ENCODE measurements around the gene PRR20G.

DNA sequence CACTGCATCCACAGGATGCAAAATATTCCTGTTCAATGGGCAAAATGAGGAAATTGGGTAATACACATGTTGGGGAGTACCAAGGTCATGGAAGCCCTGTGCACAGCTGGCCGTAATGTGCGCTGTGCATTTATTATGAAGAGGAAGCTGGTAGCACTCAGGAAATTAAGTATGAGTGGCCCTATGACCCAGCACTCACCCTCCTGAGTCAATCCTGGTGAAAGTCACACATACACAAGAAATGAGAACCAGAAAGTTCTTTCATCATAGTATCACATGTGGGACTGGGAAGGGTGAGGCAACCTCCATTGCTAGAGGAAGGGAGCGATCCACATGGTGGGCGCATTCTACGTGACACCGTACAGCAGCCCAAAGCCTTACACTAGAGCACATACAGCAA lies 11.4 kb upstream of the PRR20G start:
- TF ChIP-seq, protein P1, sequence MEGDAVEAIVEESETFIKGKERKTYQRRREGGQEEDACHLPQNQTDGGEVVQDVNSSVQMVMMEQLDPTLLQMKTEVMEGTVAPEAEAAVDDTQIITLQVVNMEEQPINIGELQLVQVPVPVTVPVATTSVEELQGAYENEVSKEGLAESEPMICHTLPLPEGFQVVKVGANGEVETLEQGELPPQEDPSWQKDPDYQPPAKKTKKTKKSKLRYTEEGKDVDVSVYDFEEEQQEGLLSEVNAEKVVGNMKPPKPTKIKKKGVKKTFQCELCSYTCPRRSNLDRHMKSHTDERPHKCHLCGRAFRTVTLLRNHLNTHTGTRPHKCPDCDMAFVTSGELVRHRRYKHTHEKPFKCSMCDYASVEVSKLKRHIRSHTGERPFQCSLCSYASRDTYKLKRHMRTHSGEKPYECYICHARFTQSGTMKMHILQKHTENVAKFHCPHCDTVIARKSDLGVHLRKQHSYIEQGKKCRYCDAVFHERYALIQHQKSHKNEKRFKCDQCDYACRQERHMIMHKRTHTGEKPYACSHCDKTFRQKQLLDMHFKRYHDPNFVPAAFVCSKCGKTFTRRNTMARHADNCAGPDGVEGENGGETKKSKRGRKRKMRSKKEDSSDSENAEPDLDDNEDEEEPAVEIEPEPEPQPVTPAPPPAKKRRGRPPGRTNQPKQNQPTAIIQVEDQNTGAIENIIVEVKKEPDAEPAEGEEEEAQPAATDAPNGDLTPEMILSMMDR (conservative IDR thresholded peaks at IDR 0.05 in 1 of 2, IDR thresholded peaks at IDR 0.05 in 1 of 2; ENCODE audit: low read depth in 1 of 2, low read length in 2 of 2) = no peak
- no peak for TF ChIP-seq EZH2 (IDR thresholded peaks at IDR 0.05; ENCODE audit: low read length, missing control alignments)

All from fibroblast of lung (primary cell).